Testis (tissue), 2 donors: ENCODE measurements around the gene TIAM1.

ENCODE experiments used
- CTCF ChIP-seq, 3 experiments: fragments of 450-650 bp in 2 of 3; fragments of 200-600 bp in 1 of 3; sonication (generic) in 1 of 3; IDR thresholded peaks; one replicate each; pipeline ENCODE4 v1.5.1; 2016 to 2019; ENCODE audit warnings: antibody characterized with exemption in 3 of 3, mild to moderate bottlenecking in 2 of 3, moderate library complexity in 1 of 3
- POLR2A ChIP-seq: fragments of 450-650 bp; IDR thresholded peaks from one replicate; pipeline ENCODE4 v1.6.1; 2017; ENCODE audit warnings: antibody characterized with exemption, mild to moderate bottlenecking, moderate library complexity

- TF ChIP-seq CTCF (IDR thresholded peaks at IDR 0.05) (no peak), POLR2A (no peak)
Observed at GRCh38 chr21:31220575-31220974, 123.5 kb downstream of the TIAM1 start.
